ENCODE results near the gene FAAP100. TPM values are rescaled to one million over a fixed set of nuclear protein-coding genes. Genes with fewer than 3 reads are reported as not detected.

Gene FAAP100
- total RNA-seq, 4 donors from 2014 or later = 20.1 to 41.7 (median 26.7) TPM

DNA sequence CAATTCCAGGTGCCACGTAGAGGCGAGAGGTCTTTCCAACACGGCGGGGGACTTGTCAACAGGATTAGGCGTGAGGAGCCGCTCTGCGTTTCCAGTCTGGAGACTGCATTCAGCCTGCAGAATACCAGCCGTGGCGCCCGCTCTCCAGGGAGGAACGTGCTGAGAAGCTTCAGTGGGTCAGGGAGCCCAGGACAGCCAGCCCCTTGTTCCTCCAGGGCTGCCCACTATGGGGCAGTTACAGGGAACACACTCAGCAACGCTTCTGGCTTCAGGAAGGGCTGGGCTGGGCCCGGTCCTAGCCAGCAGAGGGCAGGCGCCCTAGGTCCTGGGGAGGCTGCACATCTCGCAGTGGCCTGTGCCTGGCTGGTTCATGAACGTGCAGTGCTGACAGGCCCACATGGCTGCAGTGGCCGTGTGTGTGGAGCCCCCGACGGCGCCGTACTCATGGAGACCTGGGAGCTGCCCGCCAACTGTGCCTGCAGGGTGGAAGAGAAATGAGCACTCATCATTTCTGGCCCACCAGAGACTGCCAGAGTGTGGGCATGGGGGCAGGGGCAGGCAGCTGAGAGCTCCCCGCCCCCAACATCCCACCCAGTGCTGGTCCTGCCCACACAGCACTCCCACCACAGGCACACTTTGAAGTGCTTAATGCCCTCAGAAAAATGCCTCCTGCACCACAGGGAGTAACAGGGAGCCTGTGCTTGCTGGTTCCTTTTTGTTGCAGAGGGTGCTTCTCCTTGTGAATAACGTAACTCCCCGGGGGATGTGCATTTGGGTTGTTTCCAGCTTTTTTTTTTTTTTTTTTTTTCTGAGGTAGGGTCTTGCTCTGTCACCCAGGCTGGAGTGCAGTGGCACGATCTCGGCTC lies 7.0 kb upstream of the FAAP100 start:
- Histone ChIP-seq H3K36me3 (peaks cover 0 to 82% (median 7%) of the 10 kb centered on the region in 3 donors), H3K27ac (no peak overlapping the region), H3K27me3 (no peaks in the 10 kb centered on the region), H3K4me3 (no peak overlapping the region), H3K4me1 (peaks cover 0 to 2% (median under 1%) of the 10 kb centered on the region in 4 donors), H3K9me3 (no peaks in the 10 kb centered on the region)
- 69 to 83% methylated on average over 13 to 19 of the region's 27 CpGs for WGBS, 2 donors
- TF ChIP-seq POLR2A (IDR thresholded peaks at IDR 0.05) (no peak), EP300 (IDR thresholded peaks at IDR 0.05) (no peak)
- TF ChIP-seq, protein P1, sequence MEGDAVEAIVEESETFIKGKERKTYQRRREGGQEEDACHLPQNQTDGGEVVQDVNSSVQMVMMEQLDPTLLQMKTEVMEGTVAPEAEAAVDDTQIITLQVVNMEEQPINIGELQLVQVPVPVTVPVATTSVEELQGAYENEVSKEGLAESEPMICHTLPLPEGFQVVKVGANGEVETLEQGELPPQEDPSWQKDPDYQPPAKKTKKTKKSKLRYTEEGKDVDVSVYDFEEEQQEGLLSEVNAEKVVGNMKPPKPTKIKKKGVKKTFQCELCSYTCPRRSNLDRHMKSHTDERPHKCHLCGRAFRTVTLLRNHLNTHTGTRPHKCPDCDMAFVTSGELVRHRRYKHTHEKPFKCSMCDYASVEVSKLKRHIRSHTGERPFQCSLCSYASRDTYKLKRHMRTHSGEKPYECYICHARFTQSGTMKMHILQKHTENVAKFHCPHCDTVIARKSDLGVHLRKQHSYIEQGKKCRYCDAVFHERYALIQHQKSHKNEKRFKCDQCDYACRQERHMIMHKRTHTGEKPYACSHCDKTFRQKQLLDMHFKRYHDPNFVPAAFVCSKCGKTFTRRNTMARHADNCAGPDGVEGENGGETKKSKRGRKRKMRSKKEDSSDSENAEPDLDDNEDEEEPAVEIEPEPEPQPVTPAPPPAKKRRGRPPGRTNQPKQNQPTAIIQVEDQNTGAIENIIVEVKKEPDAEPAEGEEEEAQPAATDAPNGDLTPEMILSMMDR (IDR thresholded peaks at IDR 0.05) = no peak
- no peak for DNase-seq (ENCODE audit: low spot score in 2 of 2)

GRCh38 chr17:81558115-81558468 lies 5.9 kb upstream of the FAAP100 start:
- H3K27me3 ChIP-seq = no peaks in the 10 kb centered on the region
- H3K4me1 ChIP-seq = peaks cover 0 to 13% (median 11%) of the 10 kb centered on the region in 4 donors
- no peak overlapping the region for H3K27ac ChIP-seq
- WGBS, 2 donors = 80 to 87% methylated on average over 8 to 12 of the region's 12 CpGs
- H3K36me3 ChIP-seq = peaks cover 0 to 71% (median 7%) of the 10 kb centered on the region in 3 donors
- no peaks in the 10 kb centered on the region for H3K9me3 ChIP-seq
- TF ChIP-seq EP300 (IDR thresholded peaks at IDR 0.05) (no peak), POLR2A (IDR thresholded peaks at IDR 0.05) (no peak)
- TF ChIP-seq, protein P1 (IDR thresholded peaks at IDR 0.05) = no peak
- DNase-seq (ENCODE audit: low spot score in 2 of 2) = no peak
- H3K4me3 ChIP-seq = no peak overlapping the region

GRCh38 chr17:81557276-81558114 lies 5.3 kb upstream of the FAAP100 start:
- H3K4me3 ChIP-seq = no peak overlapping the region
- TF ChIP-seq, protein P1 (IDR thresholded peaks at IDR 0.05) = no peak
- no peak for TF ChIP-seq EP300 (IDR thresholded peaks at IDR 0.05)
- TF ChIP-seq POLR2A (IDR thresholded peaks at IDR 0.05) = no peak
- H3K4me1 ChIP-seq = peaks cover 0 to 17% (median 13%) of the 10 kb centered on the region in 4 donors
- no peaks in the 10 kb centered on the region for H3K27me3 ChIP-seq
- DNase-seq (ENCODE audit: low spot score in 2 of 2) = no peak
- H3K36me3 ChIP-seq = peaks cover 0 to 65% (median 7%) of the 10 kb centered on the region in 3 donors
- 81 to 84% methylated on average over 20 to 21 of the region's 21 CpGs for WGBS, 2 donors
- H3K27ac ChIP-seq = no peak overlapping the region
- H3K9me3 ChIP-seq = no peaks in the 10 kb centered on the region

GRCh38 chr17:81556863-81557262 lies 4.7 kb upstream of the FAAP100 start:
- Histone ChIP-seq H3K36me3 (peaks cover 0 to 59% (median 7%) of the 10 kb centered on the region in 3 donors), H3K27me3 (no peaks in the 10 kb centered on the region), H3K9me3 (no peaks in the 10 kb centered on the region), H3K4me3 (no peak overlapping the region), H3K27ac (no peak overlapping the region), H3K4me1 (peaks cover 0 to 17% (median 13%) of the 10 kb centered on the region in 4 donors)
- 85 to 95% methylated on average over 4 to 6 of the region's 6 CpGs for WGBS, 2 donors
- DNase-seq (ENCODE audit: low spot score in 2 of 2) = no peak
- no peak for TF ChIP-seq EP300 (IDR thresholded peaks at IDR 0.05)
- no peak for TF ChIP-seq POLR2A (IDR thresholded peaks at IDR 0.05)
- TF ChIP-seq, protein P1 (IDR thresholded peaks at IDR 0.05) = no peak

All from tibial nerve (tissue), 4 donors.